IMR-90 (cell line): ENCODE results near the gene SRBD1. TPM values are rescaled to one million over a fixed set of nuclear protein-coding genes. Genes with fewer than 3 reads are reported as not detected.

Experiments
- ATAC-seq: fragments of 200-7000 bp; cut with Tn5 transposase; 2 replicates; pipeline ENCODE4 v1.9.1; 2020; ENCODE audit warnings: low read depth, mild to moderate bottlenecking, moderate library complexity
- BruUV-seq: library from RNA; stranded (reverse); fragments of 400-500 nt; replicated peaks from 2 replicates; lab custom pipeline; 2021; lab: Mats Ljungman, UMichigan
- CTCF ChIA-PET: fragments of 300-600 bp; formaldehyde crosslinking; extraction: SDS; loops from one replicate; lab custom pipeline; 2021; ENCODE audit warnings: antibody characterized with exemption; lab: Yijun Ruan, JAX
- POLR2A ChIA-PET: fragments of 300-600 bp; sonication (Branson Sonifier 250); formaldehyde crosslinking; loops from one replicate; lab custom pipeline; 2022; ENCODE audit warnings: antibody characterized with exemption; ENCODE audit not compliant: unreplicated experiment; lab: Charles Lee
- DNase-seq: peaks from one replicate; pipeline ENCODE4 v3.0.0; 2013
- H2AFZ ChIP-seq: replicated peaks from 2 replicates; pipeline ENCODE3; 2013; ENCODE audit warnings: low read length, mild to moderate bottlenecking; ENCODE audit not compliant: poor library complexity
- H2AK5ac ChIP-seq: 2 replicates; pipeline ENCODE4 v1.6.1; 2013; ENCODE audit warnings: low read depth, low read length, inconsistent platforms
- H2AK9ac ChIP-seq: replicated peaks from 2 replicates; pipeline ENCODE3; 2013; ENCODE audit warnings: mild to moderate bottlenecking, low read depth, low read length, moderate library complexity; ENCODE audit not compliant: poor library complexity
- H2BK120ac ChIP-seq: 2 replicates; pipeline ENCODE4 v1.6.1; 2013; ENCODE audit warnings: low read depth, low read length, inconsistent platforms
- H2BK15ac ChIP-seq: 3 replicates; pipeline ENCODE4 v1.6.1; 2013; ENCODE audit warnings: low read depth, low read length, inconsistent platforms
- H2BK20ac ChIP-seq: 2 replicates; pipeline ENCODE4 v1.6.1; 2013; ENCODE audit warnings: low read depth, mild to moderate bottlenecking, inconsistent platforms, low read length, moderate library complexity
- H2BK5ac ChIP-seq: 2 replicates; pipeline ENCODE4 v1.6.1; 2013; ENCODE audit warnings: mild to moderate bottlenecking, low read depth, low read length, inconsistent platforms; ENCODE audit not compliant: poor library complexity, severe bottlenecking
- H3K14ac ChIP-seq: replicated peaks from 2 replicates; pipeline ENCODE4 v1.6.1; 2013; ENCODE audit warnings: low read depth, low read length, inconsistent platforms
- H3K18ac ChIP-seq: 2 replicates; pipeline ENCODE4 v1.6.1; 2013; ENCODE audit warnings: low read depth, low read length, control low read depth
- H3K23ac ChIP-seq: 2 replicates; pipeline ENCODE4 v1.6.1; 2013; ENCODE audit warnings: low read depth, low read length, inconsistent platforms
- H3K27ac ChIP-seq: 2 replicates; pipeline ENCODE4 v1.5.1; 2013; ENCODE audit warnings: mild to moderate bottlenecking, control low read depth, low read length; ENCODE audit not compliant: insufficient read depth
- H3K27me3 ChIP-seq: 2 replicates; pipeline ENCODE4 v1.6.1; 2013; ENCODE audit warnings: low read length; ENCODE audit not compliant: control insufficient read depth, insufficient read depth
- H3K36me3 ChIP-seq: 2 replicates; pipeline ENCODE4 v1.6.1; 2013; ENCODE audit warnings: low read length, mixed read lengths; ENCODE audit not compliant: control insufficient read depth, insufficient read depth
- H3K4ac ChIP-seq: 2 replicates; pipeline ENCODE4 v1.6.1; 2013; ENCODE audit warnings: low read depth, low read length, inconsistent platforms
- H3K4me1 ChIP-seq: 2 replicates; pipeline ENCODE4 v1.6.1; 2013; ENCODE audit warnings: low read length, mixed read lengths; ENCODE audit not compliant: control insufficient read depth, insufficient read depth
- H3K4me2 ChIP-seq: 2 replicates; pipeline ENCODE4 v1.6.1; 2013; ENCODE audit warnings: low read depth, mild to moderate bottlenecking, control low read depth, low read length, moderate library complexity
- H3K4me3 ChIP-seq: 2 replicates; pipeline ENCODE4 v1.5.1; 2013; ENCODE audit warnings: low read depth, mild to moderate bottlenecking, control low read depth, low read length, moderate library complexity; ENCODE audit not compliant: insufficient read depth
- H3K56ac ChIP-seq: 2 replicates; pipeline ENCODE4 v1.6.1; 2013; ENCODE audit warnings: low read length, inconsistent platforms; ENCODE audit not compliant: insufficient read depth; ENCODE audit errors: extremely low read depth
- H3K79me1 ChIP-seq, 2 experiments: 2 replicates each; pipeline ENCODE4 v1.6.1; 2013; ENCODE audit warnings: low read length in 2 of 2, inconsistent platforms in 1 of 2, low read depth in 1 of 2
- H3K9ac ChIP-seq: 2 replicates; pipeline ENCODE4 v1.6.1; 2013; ENCODE audit warnings: low read depth, low read length, control low read depth
- H3K9me1 ChIP-seq: 2 replicates; pipeline ENCODE4 v1.6.1; 2013; ENCODE audit warnings: low read length, inconsistent platforms; ENCODE audit not compliant: insufficient read depth
- H3K9me3 ChIP-seq: 2 replicates; pipeline ENCODE4 v1.6.1; 2013; ENCODE audit warnings: low read length; ENCODE audit not compliant: control insufficient read depth, insufficient read depth
- H4K20me1 ChIP-seq: 2 replicates; pipeline ENCODE4 v1.6.1; 2013; ENCODE audit warnings: low read length, inconsistent platforms; ENCODE audit not compliant: insufficient read depth
- H4K5ac ChIP-seq: 2 replicates; pipeline ENCODE4 v1.6.1; 2013; ENCODE audit warnings: mild to moderate bottlenecking, low read depth, low read length, control low read depth
- H4K8ac ChIP-seq, 2 experiments: 2 replicates each; pipeline ENCODE4 v1.6.1; 2013; ENCODE audit warnings: low read depth in 2 of 2, low read length in 2 of 2, control low read depth in 1 of 2, inconsistent platforms in 1 of 2
- H4K91ac ChIP-seq: 2 replicates; pipeline ENCODE4 v1.6.1; 2013; ENCODE audit warnings: low read depth, low read length, inconsistent platforms; ENCODE audit not compliant: insufficient read depth
- CHD1 ChIP-seq: IDR thresholded peaks from 2 replicates; pipeline ENCODE4 v1.6.1; 2012; ENCODE audit warnings: low read depth, low read length, improper control_type of control experiment
- ELK1 ChIP-seq: fragments of 150-350 bp; IDR thresholded peaks from 2 replicates; pipeline ENCODE4 v1.6.1; 2016; ENCODE audit warnings: low read depth, mild to moderate bottlenecking, low read length, moderate library complexity, borderline replicate concordance
- MAFK ChIP-seq: IDR thresholded peaks from 2 replicates; pipeline ENCODE4 v1.6.1; 2012; ENCODE audit warnings: low read depth, low read length, improper control_type of control experiment
- MXI1 ChIP-seq: IDR thresholded peaks from 2 replicates; pipeline ENCODE4 v1.6.1; 2012; ENCODE audit warnings: low read depth, mild to moderate bottlenecking, low read length, moderate library complexity, borderline replicate concordance
- NFE2L2 ChIP-seq: fragments of 150-350 bp; IDR thresholded peaks from 2 replicates; pipeline ENCODE4 v1.6.1; 2016; ENCODE audit warnings: low read depth, mild to moderate bottlenecking, low read length
- POLR2A ChIP-seq: IDR thresholded peaks from 2 replicates; pipeline ENCODE4 v1.6.1; 2012; ENCODE audit warnings: mild to moderate bottlenecking, low read depth, low read length
- RCOR1 ChIP-seq: IDR thresholded peaks from 2 replicates; pipeline ENCODE4 v1.6.1; 2012; ENCODE audit warnings: mild to moderate bottlenecking, low read length, improper control_type of control experiment; ENCODE audit not compliant: insufficient replicate concordance
- RFX5 ChIP-seq: IDR thresholded peaks from 2 replicates; pipeline ENCODE4 v1.8.0; 2012; ENCODE audit warnings: low read depth, mild to moderate bottlenecking, low read length, moderate library complexity
- WGBS, 2 experiments: methylation state at CpG; one replicate each; pipeline versions ENCODE4 v1.1.5 to v1.1.7; 2013; ENCODE audit warnings: missing lambda C conversion rate in 2 of 2; ENCODE audit not compliant: insufficient read length in 1 of 2; ENCODE audit errors: extremely low coverage in 2 of 2; 5-methylcytosine and 5-hydroxymethylcytosine counted together
- dilution Hi-C: fragments of 300-500 bp; cut with HindIII; formaldehyde crosslinking; loops from one replicate; pipeline ENCODE4 v1.14.3; 2018; ENCODE audit warnings: low sequenced_read_pairs; ENCODE audit not compliant: unreplicated experiment
- in situ Hi-C: fragments of 300-500 bp; cut with MboI; formaldehyde crosslinking; loops from 3 replicates; pipeline ENCODE4 v1.14.3; 2019; ENCODE audit warnings: low sequenced_read_pairs, inconsistent platforms, mixed read lengths
- intact Hi-C: fragments of 100-400 bp; cut with micrococcal nuclease; formaldehyde crosslinking; loops from 2 replicates; pipeline ENCODE4 v1.10.0; 2022
- polyA plus RNA-seq, 3 experiments: library from polyadenylated mRNA; depleted of rRNA; stranded (reverse); fragments of >200 nt; gene quantifications; 2 replicates each; pipeline ENCODE4 v1.2.3, GENCODE V29; 2012; ENCODE audit warnings: low replicate concordance in 1 of 3
- total RNA-seq: library from RNA; depleted of rRNA; stranded (reverse); fragments of >200 nt; gene quantifications from 2 replicates; pipeline ENCODE4 v1.2.3, GENCODE V29; 2012

SRBD1 gene
- total and polyA plus RNA-seq, 2 of the 4 experiments (the other 2 are of a cell fraction): 3.5 to 14.7 TPM

DNA sequence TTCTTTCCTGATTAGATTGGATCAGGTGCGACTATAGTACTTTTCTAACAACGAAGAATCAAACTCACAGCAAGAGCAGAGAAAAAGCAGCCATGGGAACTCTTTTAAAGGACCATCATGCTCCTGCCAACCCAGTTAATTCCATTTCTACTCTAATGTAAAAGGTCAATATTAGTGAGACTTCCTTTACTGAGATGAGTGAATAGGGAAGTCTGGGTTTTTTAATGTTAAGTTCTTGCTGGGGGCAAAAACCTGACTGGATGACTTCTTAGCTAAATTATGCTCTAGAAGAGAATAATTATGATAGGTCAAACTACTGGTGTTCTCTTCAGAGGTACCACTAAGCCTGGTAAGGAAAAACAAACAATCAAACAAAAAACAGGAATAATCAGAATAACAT lies 8.4 kb downstream of the SRBD1 start:
- no TSS peak for BruUV-seq
- ChIA-PET POLR2A (no interaction called here), CTCF (interaction anchor here (0.9 kb wide), 1 partner anchor 621 kb away, joined by 3 read pairs; no protein-coding TSS in a partner anchor)
- DNase-seq: no peak
- no peak overlapping the region for H2BK120ac ChIP-seq
- H3K4ac ChIP-seq: no peak overlapping the region
- H3K4me1 ChIP-seq: no peaks in the 10 kb centered on the region
- no peak overlapping the region for H3K9ac ChIP-seq
- dilution Hi-C loops (no loop called here), in situ Hi-C loops (no loop called here), intact Hi-C loops (no loop called here)
- no peaks in the 10 kb centered on the region for H3K9me1 ChIP-seq
- no peak overlapping the region for H2AK5ac ChIP-seq
- H3K18ac ChIP-seq: no peak overlapping the region
- H2BK5ac ChIP-seq: no peak overlapping the region
- peaks cover 14% of the 10 kb centered on the region for H3K36me3 ChIP-seq
- no peak overlapping the region for H2BK15ac ChIP-seq
- H4K91ac ChIP-seq: no peak overlapping the region
- no peak overlapping the region for H3K14ac ChIP-seq
- no peak overlapping the region for H4K8ac ChIP-seq
- H3K56ac ChIP-seq: no peak overlapping the region
- H3K4me2 ChIP-seq: no peak overlapping the region
- H3K27ac ChIP-seq: no peak overlapping the region
- no peaks in the 10 kb centered on the region for H4K20me1 ChIP-seq
- H3K4me3 ChIP-seq: no peak overlapping the region
- H2AFZ ChIP-seq: no peak overlapping the region
- H3K79me1 ChIP-seq: peaks cover 3 to 4% of the 10 kb centered on the region in 2 experiments; a peak in 2 of 4 replicates
- H3K9me3 ChIP-seq: no peaks in the 10 kb centered on the region
- H2AK9ac ChIP-seq: no peak overlapping the region
- no peak overlapping the region for H3K23ac ChIP-seq
- H3K27me3 ChIP-seq: no peaks in the 10 kb centered on the region
- TF ChIP-seq ELK1: no peak
- TF ChIP-seq POLR2A: no peak
- no peak for TF ChIP-seq MAFK
- no peak for TF ChIP-seq NFE2L2
- TF ChIP-seq CHD1: no peak
- no peak for TF ChIP-seq MXI1
- no peak for TF ChIP-seq RCOR1
- TF ChIP-seq RFX5: no peak
- H4K5ac ChIP-seq: no peak overlapping the region
- WGBS, 2 experiments: no CpG with 5 or more reads among the region's 2 CpGs
- H2BK20ac ChIP-seq: no peak overlapping the region
- ATAC-seq: no peak
